K562 (cell line): Measurements from ENCODE around the gene NEDD4. TPM values are rescaled to one million over a fixed set of nuclear protein-coding genes. Genes with fewer than 3 reads are reported as not detected.

Source experiments
- ATAC-seq: fragments of 200-7000 bp; cut with Tn5 transposase; 3 replicates; pipeline ENCODE4 v1.9.1; 2020; ENCODE audit warnings: moderate library complexity
- BruUV-seq: library from RNA; stranded (reverse); fragments of 400-500 nt; replicated peaks from 2 replicates; lab custom pipeline; 2021; lab: Mats Ljungman, UMichigan
- CTCF ChIA-PET: fragments of 300-600 bp; formaldehyde crosslinking; extraction: SDS; loops from one replicate; lab custom pipeline; 2021; ENCODE audit warnings: low intra/inter-chr PET ratio; lab: Yijun Ruan, JAX
- POLR2A ChIA-PET: fragments of 300-600, 350-650 bp; sonication (Branson Sonifier 250); formaldehyde crosslinking; extraction: SDS; loops from one replicate; lab custom pipeline; 2021; ENCODE audit warnings: antibody characterized with exemption, inconsistent platforms; lab: Yijun Ruan, JAX
- DNase-seq, 4 experiments: peaks; one replicate each; pipeline versions ENCODE4 v3.0.0 to v3.0.0-alpha.2; 2011 to 2018; ENCODE audit warnings: low spot score in 3 of 4, mixed read lengths in 3 of 4; ENCODE audit errors: extremely low read depth in 1 of 4
- FAIRE-seq: peaks from 2 replicates; lab custom pipeline; 2011; peaks lifted over from hg19 to GRCh38; lab: Jason Lieb, UNC
- H2AFZ ChIP-seq: 2 replicates; pipeline ENCODE4 v1.6.0; 2011; ENCODE audit warnings: low read depth, low read length, control low read depth, inconsistent platforms
- H3K27ac ChIP-seq: fragments of 200-600 bp; 3 replicates; pipeline ENCODE4 v1.8.0; 2011; ENCODE audit warnings: low read depth, mild to moderate bottlenecking, control low read depth, inconsistent platforms, low read length, moderate library complexity, mixed read lengths; ENCODE audit errors: extremely low read depth
- H3K27me3 ChIP-seq, 2 experiments: fragments of 300-600 bp in 1 of 2; 2 replicates in 1 of 2; 3 replicates in 1 of 2; pipeline versions ENCODE4 v1.6.0 to v1.8.0; 2011; ENCODE audit warnings: inconsistent platforms in 2 of 2, low read length in 2 of 2, mild to moderate bottlenecking in 1 of 2, mixed read lengths in 1 of 2, moderate library complexity in 1 of 2; ENCODE audit not compliant: control insufficient read depth in 2 of 2, insufficient read depth in 2 of 2
- H3K36me3 ChIP-seq: fragments of 300-600 bp; 3 replicates; pipeline ENCODE4 v1.8.0; 2011; ENCODE audit warnings: mild to moderate bottlenecking, low read length, inconsistent platforms; ENCODE audit not compliant: control insufficient read depth, insufficient read depth
- H3K4me1 ChIP-seq, 2 experiments: fragments of 200-600 bp in 1 of 2; replicated peaks in 1 of 2; 2 replicates in 1 of 2; 3 replicates in 1 of 2; pipeline versions ENCODE4 v1.5.1 to v1.8.0; 2011; ENCODE audit warnings: inconsistent platforms in 2 of 2, low read length in 2 of 2, mild to moderate bottlenecking in 1 of 2, mixed read lengths in 1 of 2, moderate library complexity in 1 of 2; ENCODE audit not compliant: control insufficient read depth in 2 of 2, insufficient read depth in 2 of 2
- H3K4me2 ChIP-seq: 2 replicates; pipeline ENCODE4 v1.6.1; 2011; ENCODE audit warnings: low read length, control low read depth, inconsistent platforms, mixed read lengths; ENCODE audit not compliant: insufficient read depth
- H3K4me3 ChIP-seq: fragments of 200-600 bp; sonication (generic), shearing (Covaris generic); 2 replicates; pipeline ENCODE4 v1.5.1; 2016; ENCODE audit warnings: control low read depth, inconsistent platforms
- H3K79me2 ChIP-seq: fragments of 200-600 bp; 3 replicates; pipeline ENCODE4 v1.8.0; 2011; ENCODE audit warnings: low read length, inconsistent platforms; ENCODE audit not compliant: control insufficient read depth, insufficient read depth
- H3K9ac ChIP-seq, 2 experiments: 2 replicates each; pipeline versions ENCODE4 v1.6.0 to v1.6.1; 2011; ENCODE audit warnings: low read depth in 2 of 2, low read length in 2 of 2, control low read depth in 1 of 2, inconsistent platforms in 1 of 2, mild to moderate bottlenecking in 1 of 2, mixed read lengths in 1 of 2; ENCODE audit not compliant: insufficient read depth in 1 of 2
- H3K9me1 ChIP-seq: one replicate; pipeline ENCODE4 v1.6.0; 2011; ENCODE audit warnings: inconsistent platforms, mild to moderate bottlenecking, low read length, moderate library complexity; ENCODE audit not compliant: control insufficient read depth, insufficient read depth
- H3K9me3 ChIP-seq: replicated peaks from 2 replicates; pipeline ENCODE4 v1.5.1; 2011; ENCODE audit warnings: low read depth, low read length, inconsistent platforms; ENCODE audit not compliant: control insufficient read depth, insufficient read depth
- H4K20me1 ChIP-seq: replicated peaks from 2 replicates; pipeline ENCODE4 v1.6.1; 2011; ENCODE audit warnings: low read length, inconsistent platforms, mixed read lengths; ENCODE audit not compliant: control insufficient read depth, insufficient read depth
- BHLHE40 ChIP-seq: IDR thresholded peaks from 2 replicates; pipeline ENCODE4 v1.6.1; 2011; ENCODE audit warnings: low read length, improper control_type of control experiment
- CCNT2 ChIP-seq: IDR thresholded peaks from 2 replicates; pipeline ENCODE4 v1.6.1; 2011; ENCODE audit warnings: borderline replicate concordance, low read depth, mild to moderate bottlenecking, moderate library complexity, mixed read lengths, low read length; ENCODE audit not compliant: insufficient read length; ENCODE audit errors: extremely low read depth
- CREM ChIP-seq: IDR thresholded peaks from 2 replicates; pipeline ENCODE4 v1.6.1; 2014; ENCODE audit warnings: antibody characterized with exemption, low read depth
- ETV5 ChIP-seq: sonication (generic); formaldehyde crosslinking; IDR thresholded peaks from 2 replicates; pipeline ENCODE4 v1.4.0; 2020; ENCODE audit warnings: low read depth, mild to moderate bottlenecking, missing genetic modification reagents
- HNRNPK ChIP-seq: fragments of 200-400 bp; formaldehyde crosslinking; IDR thresholded peaks from one replicate; pipeline ENCODE4 v1.6.1; 2018; ENCODE audit warnings: mild to moderate bottlenecking, low read depth, low read length; ENCODE audit not compliant: poor library complexity, severe bottlenecking
- KDM1A ChIP-seq, 2 experiments: fragments of 450-650 bp; IDR thresholded peaks; 2 replicates each; pipeline ENCODE4 v1.6.1; 2016; ENCODE audit warnings: mild to moderate bottlenecking in 2 of 2
- PHF8 ChIP-seq: fragments of 200-600 bp; sonication (generic); IDR thresholded peaks from 2 replicates; pipeline ENCODE4 v1.6.1; 2012; ENCODE audit warnings: mixed run types, mild to moderate bottlenecking, inconsistent platforms, low read length, moderate library complexity, borderline replicate concordance
- TAF1 ChIP-seq: IDR thresholded peaks from 2 replicates; pipeline ENCODE4 v1.6.1; 2011; ENCODE audit warnings: mild to moderate bottlenecking, low read length, moderate library complexity; ENCODE audit not compliant: insufficient read depth, control insufficient read depth, severe bottlenecking; ENCODE audit errors: extremely low read depth
- ZEB2 ChIP-seq: fragments of 450-650 bp; IDR thresholded peaks from 2 replicates; pipeline ENCODE4 v1.6.1; 2016
- ZNF445 ChIP-seq: fragments of 250-450 bp; sonication (Bioruptor Pico); IDR thresholded peaks from 2 replicates; pipeline ENCODE4 v1.4.0; 2020; ENCODE audit warnings: low read depth, mild to moderate bottlenecking, moderate library complexity
- ZNF717 ChIP-seq: fragments of 250-450 bp; sonication (Bioruptor Pico); IDR thresholded peaks from 2 replicates; pipeline ENCODE4 v1.5.0; 2021
- WGBS: fragments of 100-300 bp; shearing (Covaris generic); methylation state at CpG from one replicate; pipeline ENCODE4 v1.1.6; 2016; ENCODE audit warnings: low coverage, mixed read lengths; ENCODE audit not compliant: insufficient coverage; ENCODE audit errors: missing lambda C conversion rate; 5-methylcytosine and 5-hydroxymethylcytosine counted together
- in situ Hi-C: fragments of 300-500 bp; cut with MboI; formaldehyde crosslinking; loops from 4 replicates; pipeline ENCODE4 v1.15.0; 2018; ENCODE audit warnings: inconsistent platforms, mixed read lengths
- intact Hi-C: fragments of 100-400 bp; cut with micrococcal nuclease; formaldehyde crosslinking; loops from 2 replicates; pipeline ENCODE4 v1.14.2; 2022
- polyA plus RNA-seq, 8 experiments: library from polyadenylated mRNA; depleted of rRNA in 4 of 8; stranded (reverse) in 5 of 8; unstranded in 3 of 8; fragments of >200 nt; fragmentation: Nextera tagmentation in 2 of 8; fragmentation: Illumina TruSeq in 1 of 8; extraction: Ambion mirVana in 2 of 8; extraction: Trizol in 1 of 8; gene quantifications; 2 replicates each; pipeline versions ENCODE4 v1.2.1 to v1.2.3, GENCODE V29; 2011 to 2014; ENCODE audit warnings: inconsistent platforms in 1 of 8, missing spikeins in 1 of 8
- total RNA-seq, 7 experiments: library from RNA; depleted of rRNA in 6 of 7; stranded (reverse); fragments of >200 nt in 6 of 7; fragmentation: Illumina TruSeq in 2 of 7; extraction: Trizol in 2 of 7; gene quantifications; 2 replicates each; pipeline versions ENCODE4 v1.2.1 to v1.2.3, GENCODE V29; 2011 to 2021; ENCODE audit warnings: low replicate concordance in 1 of 7
- TF ChIP-seq, protein P1 (sequence below): fragments of 450-650 bp; IDR thresholded peaks from 2 replicates; pipeline ENCODE4 v1.6.1; 2016; ENCODE audit warnings: low read depth, mild to moderate bottlenecking, moderate library complexity
- TF ChIP-seq, protein P2 (sequence below): fragments of 450-650 bp; formaldehyde crosslinking; IDR thresholded peaks from 2 replicates; pipeline ENCODE4 v1.4.0; 2022; ENCODE audit warnings: missing genetic modification characterization

The NEDD4 gene
- total and polyA plus RNA-seq, 9 of the 15 experiments (the other 6 are each of a cell fraction or from before 2014, with no cell fraction given) = 7.2 to 23.7 (median 17.3) TPM

GRCh38 chr15:55907797-55908196 is 85.6 kb downstream of the NEDD4 start:
- FAIRE-seq = no peak
- intact Hi-C loops (no loop called here), in situ Hi-C loops (no loop called here)
- H2AFZ ChIP-seq = no peak overlapping the region
- TF ChIP-seq CCNT2 = no peak
- no peak for TF ChIP-seq ETV5
- TF ChIP-seq PHF8 = no peak
- TF ChIP-seq ZEB2 = no peak
- TF ChIP-seq, protein P1, sequence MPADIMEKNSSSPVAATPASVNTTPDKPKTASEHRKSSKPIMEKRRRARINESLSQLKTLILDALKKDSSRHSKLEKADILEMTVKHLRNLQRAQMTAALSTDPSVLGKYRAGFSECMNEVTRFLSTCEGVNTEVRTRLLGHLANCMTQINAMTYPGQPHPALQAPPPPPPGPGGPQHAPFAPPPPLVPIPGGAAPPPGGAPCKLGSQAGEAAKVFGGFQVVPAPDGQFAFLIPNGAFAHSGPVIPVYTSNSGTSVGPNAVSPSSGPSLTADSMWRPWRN = no peak
- TF ChIP-seq BHLHE40 = no peak
- TF ChIP-seq, protein P2, sequence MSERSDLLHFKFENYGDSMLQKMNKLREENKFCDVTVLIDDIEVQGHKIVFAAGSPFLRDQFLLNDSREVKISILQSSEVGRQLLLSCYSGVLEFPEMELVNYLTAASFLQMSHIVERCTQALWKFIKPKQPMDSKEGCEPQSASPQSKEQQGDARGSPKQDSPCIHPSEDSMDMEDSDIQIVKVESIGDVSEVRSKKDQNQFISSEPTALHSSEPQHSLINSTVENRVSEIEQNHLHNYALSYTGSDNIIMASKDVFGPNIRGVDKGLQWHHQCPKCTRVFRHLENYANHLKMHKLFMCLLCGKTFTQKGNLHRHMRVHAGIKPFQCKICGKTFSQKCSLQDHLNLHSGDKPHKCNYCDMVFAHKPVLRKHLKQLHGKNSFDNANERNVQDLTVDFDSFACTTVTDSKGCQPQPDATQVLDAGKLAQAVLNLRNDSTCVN = no peak
- TF ChIP-seq HNRNPK = no peak
- TF ChIP-seq CREM = no peak
- TF ChIP-seq KDM1A (IDR thresholded peaks at IDR 0.05) = no peak
- TF ChIP-seq ZNF717 = no peak
- no peak for TF ChIP-seq ZNF445 (CRISPR knock-in tag)
- TF ChIP-seq TAF1 = no peak
- ChIA-PET POLR2A (interaction anchor here (0.8 kb wide), 1 partner anchor 212 kb away, joined by 3 read pairs; no protein-coding TSS in a partner anchor), CTCF (no interaction called here)
- H3K9me1 ChIP-seq = no peaks in the 10 kb centered on the region
- H3K36me3 ChIP-seq = 0 out of 3 replicates have a peak, but pooled peaks cover 2% of the 10 kb centered on the region
- no TSS peak for BruUV-seq
- H4K20me1 ChIP-seq = no peaks in the 10 kb centered on the region
- no peaks in the 10 kb centered on the region for H3K4me1 ChIP-seq
- no peak for DNase-seq
- WGBS = 30% methylated on average over 4 of the region's 4 CpGs
- no peak overlapping the region for H3K9ac ChIP-seq
- H3K9me3 ChIP-seq = no peaks in the 10 kb centered on the region
- no peak overlapping the region for H3K4me2 ChIP-seq
- no peak overlapping the region for H3K27ac ChIP-seq
- H3K4me3 ChIP-seq = no peak overlapping the region
- ATAC-seq = no peak
- no peaks in the 10 kb centered on the region for H3K79me2 ChIP-seq
- no peaks in the 10 kb centered on the region for H3K27me3 ChIP-seq
